T-helper 1 cell treated with Interleukin-12 subunit alpha and Interleukin-12 subunit beta and Interleukin-4 antibody, amounts not matched to agents 30 μg/mL and 1 μg/mL, for 36 hours (primary cell): ENCODE data around the gene PNMA1.

ENCODE experiments used
- H3K27ac Mint-ChIP-seq: one replicate; pipeline ENCODE4 v1.8.0; 2021; ENCODE audit warnings: mild to moderate bottlenecking, mixed read lengths
- H3K27me3 Mint-ChIP-seq: one replicate; pipeline ENCODE4 v1.8.0; 2021; ENCODE audit warnings: low read depth, mixed read lengths
- H3K36me3 Mint-ChIP-seq: one replicate; pipeline ENCODE4 v1.8.0; 2021; ENCODE audit warnings: low read depth, mixed read lengths
- H3K4me1 Mint-ChIP-seq: one replicate; pipeline ENCODE4 v1.8.0; 2021; ENCODE audit warnings: low read depth, mixed read lengths
- H3K4me3 Mint-ChIP-seq: one replicate; pipeline ENCODE4 v1.8.0; 2021; ENCODE audit warnings: mild to moderate bottlenecking, moderate library complexity, mixed read lengths
- H3K9me3 Mint-ChIP-seq: one replicate; pipeline ENCODE4 v1.8.0; 2021; ENCODE audit warnings: mixed read lengths

The PNMA1 gene

DNA sequence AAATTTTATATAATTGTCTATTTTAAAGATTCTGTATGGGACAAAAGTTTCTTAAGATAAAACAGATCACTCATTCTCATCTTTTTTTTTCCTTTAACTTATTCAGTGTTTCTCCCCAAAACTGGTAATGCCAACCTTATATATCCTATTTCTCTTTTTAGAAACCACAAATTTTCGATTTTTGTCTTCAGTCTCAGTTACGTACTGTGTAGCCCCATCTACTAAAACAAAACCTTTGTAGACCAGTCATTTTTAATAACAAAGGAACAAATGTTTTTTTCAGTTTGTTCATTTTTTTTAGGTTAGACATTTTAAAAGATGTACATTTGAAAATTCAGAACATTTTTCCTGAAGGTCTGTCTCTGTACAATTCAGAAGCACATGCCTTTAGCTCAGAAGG is 18.2 kb downstream of the PNMA1 start:
- Mint-ChIP-seq H3K4me1 (peaks cover 25% of the 10 kb centered on the region), H3K36me3 (peaks cover 2% of the 10 kb centered on the region), H3K27ac (peak overlapping the region; percentile 79), H3K27me3 (no peaks in the 10 kb centered on the region), H3K4me3 (peak overlapping the region; percentile 14), H3K9me3 (no peaks in the 10 kb centered on the region)

- H3K4me1 Mint-ChIP-seq = peaks cover 19% of the 10 kb centered on the region
- peaks cover 2% of the 10 kb centered on the region for H3K36me3 Mint-ChIP-seq
- no peaks in the 10 kb centered on the region for H3K9me3 Mint-ChIP-seq
- no peak overlapping the region for H3K4me3 Mint-ChIP-seq
- H3K27ac Mint-ChIP-seq = no peak overlapping the region
- H3K27me3 Mint-ChIP-seq = no peaks in the 10 kb centered on the region
These were observed 19.1 kb downstream of the PNMA1 start for GRCh38 chr14:73695082-73695481.

- Mint-ChIP-seq H3K27ac (no peak overlapping the region), H3K4me1 (peaks cover 19% of the 10 kb centered on the region), H3K36me3 (peaks cover 2% of the 10 kb centered on the region), H3K27me3 (no peaks in the 10 kb centered on the region), H3K4me3 (no peak overlapping the region), H3K9me3 (no peaks in the 10 kb centered on the region)
These were observed 20.1 kb downstream of the PNMA1 start for GRCh38 chr14:73694083-73694482.

DNA sequence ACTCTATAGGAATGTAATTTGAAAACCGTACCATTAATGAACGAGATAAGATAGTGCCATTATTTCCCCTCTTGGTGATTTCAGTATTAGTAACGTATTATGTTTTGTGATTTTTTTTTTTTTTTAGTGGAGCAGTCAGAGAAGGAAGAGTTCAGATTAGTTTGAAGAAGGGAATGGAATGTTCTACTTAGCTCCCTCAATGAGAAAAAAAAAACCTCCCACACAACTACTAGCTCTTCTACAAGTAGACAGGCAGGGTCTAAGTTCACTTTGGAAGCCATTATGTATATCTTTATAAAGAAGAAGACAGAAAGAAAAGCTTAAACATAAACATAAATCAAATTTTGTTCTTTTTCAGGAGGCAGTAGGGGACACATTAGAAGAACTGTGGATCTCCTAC is 27.3 kb downstream of the PNMA1 start:
- H3K4me3 Mint-ChIP-seq = no peak overlapping the region
- H3K27ac Mint-ChIP-seq = no peak overlapping the region
- H3K4me1 Mint-ChIP-seq = no peaks in the 10 kb centered on the region
- H3K36me3 Mint-ChIP-seq = no peaks in the 10 kb centered on the region
- no peaks in the 10 kb centered on the region for H3K27me3 Mint-ChIP-seq
- no peaks in the 10 kb centered on the region for H3K9me3 Mint-ChIP-seq

DNA sequence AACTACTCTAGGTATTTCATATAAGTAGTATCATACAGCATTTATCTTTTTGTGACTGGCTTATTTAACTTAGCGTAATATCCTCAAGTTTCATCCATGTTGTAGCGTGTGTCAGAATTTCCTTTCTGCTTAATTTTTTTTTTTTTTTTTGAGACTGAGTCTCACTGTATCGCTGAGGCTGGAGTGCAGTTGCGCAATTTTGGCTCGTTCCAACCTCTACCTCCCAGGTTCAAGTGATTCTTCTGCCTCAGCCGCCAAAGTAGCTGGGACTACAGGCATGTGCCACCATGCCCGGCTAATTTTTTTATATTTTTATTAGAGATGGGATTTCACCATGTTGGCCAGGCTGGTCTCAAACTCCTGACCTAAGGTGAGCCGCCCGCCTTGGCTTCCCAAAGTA is 28.9 kb downstream of the PNMA1 start:
- Mint-ChIP-seq H3K27ac (no peak overlapping the region), H3K4me1 (no peaks in the 10 kb centered on the region), H3K4me3 (no peak overlapping the region), H3K9me3 (no peaks in the 10 kb centered on the region), H3K36me3 (no peaks in the 10 kb centered on the region), H3K27me3 (no peaks in the 10 kb centered on the region)

DNA sequence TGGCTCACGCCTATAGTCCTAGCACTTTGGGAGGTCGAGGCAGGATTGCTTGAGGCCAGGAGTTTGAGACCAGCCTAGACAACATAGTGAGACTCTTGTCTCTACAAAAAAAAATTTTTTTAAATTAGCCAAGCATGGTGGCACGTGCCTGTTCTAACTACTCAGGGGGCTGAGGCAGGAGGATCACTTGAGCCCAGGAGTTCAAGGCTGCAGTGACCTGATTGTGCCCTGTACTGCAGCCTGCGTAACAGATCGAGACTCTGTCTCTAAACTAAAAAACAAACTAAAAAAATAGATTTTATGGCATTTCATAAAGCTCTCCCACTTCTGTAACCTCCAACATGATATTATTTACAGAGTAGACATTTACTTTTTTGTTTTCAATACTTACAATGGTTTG is 29.6 kb downstream of the PNMA1 start:
- no peak overlapping the region for H3K27ac Mint-ChIP-seq
- H3K4me1 Mint-ChIP-seq = no peaks in the 10 kb centered on the region
- H3K9me3 Mint-ChIP-seq = no peaks in the 10 kb centered on the region
- no peaks in the 10 kb centered on the region for H3K27me3 Mint-ChIP-seq
- no peaks in the 10 kb centered on the region for H3K36me3 Mint-ChIP-seq
- no peak overlapping the region for H3K4me3 Mint-ChIP-seq

DNA sequence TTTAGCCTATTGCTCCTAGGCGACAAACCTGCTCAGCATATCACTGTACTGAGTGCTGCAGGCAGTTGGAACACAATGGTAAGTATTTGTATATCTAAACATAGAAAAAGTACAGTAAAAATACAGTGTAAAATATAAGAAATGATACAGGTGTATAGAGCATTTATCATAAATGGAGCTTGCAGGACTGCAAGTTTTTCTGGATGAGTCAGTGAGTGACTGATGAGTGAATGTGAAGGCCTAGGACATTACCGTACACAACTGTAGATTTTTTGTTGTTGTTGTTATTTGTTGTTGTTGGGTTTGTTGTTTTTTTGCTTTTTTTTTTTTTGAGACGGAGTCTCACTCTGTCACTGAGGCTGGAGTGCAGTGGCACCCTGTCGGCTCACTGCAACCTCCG is 33.4 kb downstream of the PNMA1 start:
- H3K9me3 Mint-ChIP-seq = no peaks in the 10 kb centered on the region
- no peak overlapping the region for H3K27ac Mint-ChIP-seq
- H3K4me3 Mint-ChIP-seq = no peak overlapping the region
- no peaks in the 10 kb centered on the region for H3K27me3 Mint-ChIP-seq
- H3K36me3 Mint-ChIP-seq = no peaks in the 10 kb centered on the region
- H3K4me1 Mint-ChIP-seq = no peaks in the 10 kb centered on the region

- Mint-ChIP-seq H3K4me3 (no peak overlapping the region), H3K36me3 (peaks cover 1% of the 10 kb centered on the region), H3K27ac (no peak overlapping the region), H3K27me3 (no peaks in the 10 kb centered on the region), H3K9me3 (no peaks in the 10 kb centered on the region), H3K4me1 (no peaks in the 10 kb centered on the region)
These were observed 35.5 kb downstream of the PNMA1 start for GRCh38 chr14:73678698-73679097.

DNA sequence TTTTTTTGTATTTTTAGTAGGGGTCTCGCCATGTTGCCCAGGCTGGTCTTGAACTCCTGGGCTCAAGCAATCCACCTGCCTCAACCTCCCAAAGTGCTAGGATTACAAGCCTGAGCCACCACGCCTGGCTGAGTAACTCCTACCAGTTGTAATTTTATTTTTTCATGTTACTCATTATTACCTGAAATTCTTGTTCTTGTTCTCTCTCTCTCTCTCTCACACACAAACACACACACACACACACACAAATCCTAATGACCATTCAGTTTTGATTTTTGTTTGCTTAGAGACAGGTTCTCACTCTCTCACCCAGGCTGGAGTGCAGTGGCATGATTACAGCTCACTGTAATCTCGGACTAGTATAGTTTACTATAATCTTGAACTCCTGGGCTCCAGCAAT is 39.2 kb downstream of the PNMA1 start:
- no peaks in the 10 kb centered on the region for H3K9me3 Mint-ChIP-seq
- no peak overlapping the region for H3K4me3 Mint-ChIP-seq
- no peak overlapping the region for H3K27ac Mint-ChIP-seq
- no peaks in the 10 kb centered on the region for H3K4me1 Mint-ChIP-seq
- no peaks in the 10 kb centered on the region for H3K27me3 Mint-ChIP-seq
- H3K36me3 Mint-ChIP-seq = peaks cover 1% of the 10 kb centered on the region

DNA sequence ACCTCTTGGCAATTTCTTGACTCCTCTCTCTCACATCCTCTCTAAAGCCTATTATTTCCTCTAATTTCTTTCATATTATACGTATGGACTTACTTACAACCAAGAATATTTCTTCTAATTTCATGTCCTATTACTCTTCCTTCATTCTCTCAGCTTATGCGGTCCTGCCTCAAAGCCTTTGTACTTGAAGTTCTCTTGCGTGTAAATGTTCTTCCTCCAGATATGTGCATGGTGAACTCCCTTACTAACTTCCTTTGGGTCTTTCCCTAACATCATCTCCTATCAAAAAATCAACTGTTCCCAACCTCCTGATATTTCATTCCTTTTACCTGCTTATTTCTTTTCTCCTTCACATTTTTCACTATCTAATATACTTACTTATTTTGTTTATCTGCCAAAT is 46.3 kb downstream of the PNMA1 start:
- H3K27ac Mint-ChIP-seq = no peak overlapping the region
- H3K27me3 Mint-ChIP-seq = no peaks in the 10 kb centered on the region
- H3K36me3 Mint-ChIP-seq = peaks cover under 1% of the 10 kb centered on the region
- H3K4me1 Mint-ChIP-seq = no peaks in the 10 kb centered on the region
- H3K9me3 Mint-ChIP-seq = no peaks in the 10 kb centered on the region
- no peak overlapping the region for H3K4me3 Mint-ChIP-seq

DNA sequence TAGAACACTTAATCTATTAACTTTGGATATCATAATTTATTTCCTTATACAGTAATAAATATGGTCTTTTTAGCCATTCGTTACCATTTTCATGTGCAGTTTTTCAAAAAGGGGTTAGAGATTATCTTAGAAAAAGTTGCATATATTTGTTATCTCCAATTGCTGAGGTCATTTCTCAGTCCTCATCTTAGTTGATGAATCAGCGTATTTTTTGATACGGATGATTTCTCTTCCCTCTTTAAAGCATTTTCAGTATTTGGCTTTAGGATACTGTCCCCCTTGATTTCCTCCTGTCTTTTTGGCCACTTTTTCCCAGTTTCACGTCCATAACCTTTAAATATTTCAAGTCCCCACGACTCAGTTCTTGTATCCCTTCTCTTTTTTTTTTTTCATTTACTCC is 47.6 kb downstream of the PNMA1 start:
- Mint-ChIP-seq H3K4me3 (no peak overlapping the region), H3K36me3 (peaks cover 7% of the 10 kb centered on the region), H3K9me3 (no peaks in the 10 kb centered on the region), H3K27me3 (no peaks in the 10 kb centered on the region), H3K27ac (no peak overlapping the region), H3K4me1 (no peaks in the 10 kb centered on the region)

GRCh38 chr14:73665130-73665529 is 49.1 kb downstream of the PNMA1 start:
- no peaks in the 10 kb centered on the region for H3K27me3 Mint-ChIP-seq
- peaks cover 9% of the 10 kb centered on the region for H3K36me3 Mint-ChIP-seq
- H3K9me3 Mint-ChIP-seq = no peaks in the 10 kb centered on the region
- no peak overlapping the region for H3K4me3 Mint-ChIP-seq
- no peak overlapping the region for H3K27ac Mint-ChIP-seq
- H3K4me1 Mint-ChIP-seq = no peaks in the 10 kb centered on the region

DNA sequence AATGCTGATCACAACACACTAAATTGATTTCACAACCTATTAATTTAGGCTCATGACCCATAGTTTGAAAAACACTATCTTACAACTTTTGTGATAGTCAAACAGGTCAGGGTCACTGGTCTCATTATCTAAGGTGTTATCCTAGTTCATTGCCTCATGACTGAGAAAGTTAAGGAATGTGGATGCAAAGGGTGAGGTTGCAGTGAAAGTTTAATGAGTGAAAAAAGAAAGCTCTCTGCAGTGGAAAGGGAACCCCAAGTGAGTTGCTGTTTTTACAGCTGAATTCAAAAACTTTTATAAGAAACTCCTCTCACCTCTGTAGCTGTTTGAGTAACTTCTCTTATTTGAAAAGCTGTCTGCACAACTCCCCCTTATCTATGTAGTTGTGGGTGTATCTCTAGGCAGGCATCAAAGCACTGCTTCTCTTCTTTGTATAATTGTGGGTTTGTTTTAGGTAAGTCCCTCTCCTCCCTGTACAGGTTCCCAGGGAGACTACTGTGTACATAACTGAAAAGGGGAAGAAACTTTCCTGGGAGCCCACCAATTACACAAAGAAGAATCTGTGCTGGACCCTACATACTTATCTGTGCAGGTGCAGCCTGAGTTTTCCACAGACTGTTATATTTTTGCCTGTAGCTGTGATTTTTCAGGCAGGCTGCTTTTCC is 50.5 kb downstream of the PNMA1 start:
- H3K36me3 Mint-ChIP-seq = peaks cover 9% of the 10 kb centered on the region

DNA sequence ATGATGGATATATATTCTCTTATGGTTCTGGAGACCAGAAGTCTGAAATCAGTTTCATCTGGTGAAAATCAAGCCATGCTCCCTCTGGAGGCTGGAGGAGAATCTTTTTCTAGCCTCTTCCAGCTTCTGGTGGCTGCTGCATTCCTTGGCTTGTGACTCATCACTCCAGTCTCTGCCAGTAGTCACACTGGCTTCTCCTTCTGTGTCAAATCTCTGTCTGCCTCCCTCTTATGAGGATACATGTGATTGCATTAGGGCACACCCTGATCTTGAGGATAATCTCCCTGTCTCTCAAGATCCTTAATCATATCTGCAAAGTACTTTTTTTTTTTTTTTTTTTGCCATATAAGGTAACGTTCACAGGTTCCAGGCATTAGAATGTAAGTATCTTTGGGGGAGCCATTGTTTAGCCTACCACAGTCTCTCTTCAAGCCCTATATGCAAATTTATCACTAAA is 51.7 kb downstream of the PNMA1 start:
- H3K4me3 Mint-ChIP-seq = no peak overlapping the region
- H3K27ac Mint-ChIP-seq = no peak overlapping the region
- H3K9me3 Mint-ChIP-seq = no peaks in the 10 kb centered on the region
- H3K27me3 Mint-ChIP-seq = no peaks in the 10 kb centered on the region
- H3K36me3 Mint-ChIP-seq = peaks cover 9% of the 10 kb centered on the region
- H3K4me1 Mint-ChIP-seq = no peaks in the 10 kb centered on the region

More for the DNA sequence above, 50.5 kb downstream of the PNMA1 start:
- Mint-ChIP-seq H3K9me3 (no peaks in the 10 kb centered on the region), H3K27ac (no peak overlapping the region), H3K4me3 (no peak overlapping the region), H3K4me1 (no peaks in the 10 kb centered on the region), H3K27me3 (no peaks in the 10 kb centered on the region)

- Mint-ChIP-seq H3K36me3 (peaks cover 9% of the 10 kb centered on the region), H3K4me1 (no peaks in the 10 kb centered on the region), H3K27me3 (no peaks in the 10 kb centered on the region), H3K27ac (no peak overlapping the region), H3K4me3 (no peak overlapping the region), H3K9me3 (no peaks in the 10 kb centered on the region)
These were observed 52.3 kb downstream of the PNMA1 start for GRCh38 chr14:73661872-73662271.
